Activated naive CD8-positive, alpha-beta T cell treated with anti-CD3 and anti-CD28 coated beads, Interleukin-2, amount 50 U/mL, for 16 hours (primary cell): ENCODE measurements around the gene ALDH1L1.

ENCODE experiments used
- DNase-seq: peaks from one replicate; pipeline ENCODE4 v3.0.0-alpha.2; 2020; ENCODE audit warnings: low read depth, low spot score

Gene ALDH1L1

DNA sequence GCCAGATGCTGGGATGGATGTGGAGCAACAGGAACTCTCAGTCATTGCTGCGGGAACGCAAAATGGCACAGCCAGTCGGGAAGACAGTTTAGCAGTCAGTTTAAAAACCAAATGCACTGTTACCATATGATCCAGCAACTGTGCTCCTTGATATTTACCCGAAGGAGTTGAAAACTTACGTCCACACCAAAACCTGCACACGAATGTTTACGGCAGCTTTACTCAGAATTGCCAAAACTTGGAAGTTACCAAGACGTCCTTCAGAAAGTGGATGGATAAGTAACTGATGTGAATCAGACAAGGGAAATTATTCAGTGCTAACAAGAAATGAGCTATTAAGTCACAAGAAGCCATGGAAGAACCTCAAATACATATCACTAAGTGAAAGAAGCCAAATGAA is 60.4 kb downstream of the ALDH1L1 start:
- DNase-seq: no peak

- no peak for DNase-seq
Measured at GRCh38 chr3:126119008-126119675, 61.2 kb downstream of the ALDH1L1 start.

DNA sequence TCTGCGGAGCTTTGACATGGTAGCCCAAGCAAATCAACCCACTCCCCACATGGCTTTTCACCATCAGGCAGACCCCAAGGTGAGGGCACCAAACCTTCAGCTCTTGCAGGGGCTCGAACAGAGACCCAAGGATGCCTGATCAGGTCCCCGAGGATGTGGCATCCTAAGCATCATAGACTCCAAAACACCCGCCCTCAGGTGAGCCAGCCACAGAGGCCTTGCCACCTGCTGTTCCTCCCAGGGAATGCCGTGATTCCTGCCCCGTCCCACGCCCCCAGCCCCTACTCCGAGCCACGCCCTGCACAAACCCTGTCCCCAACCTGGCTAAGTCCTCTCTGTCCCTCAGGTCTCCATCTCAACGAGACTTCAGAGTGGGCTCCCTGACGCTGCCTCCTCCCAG is 61.8 kb downstream of the ALDH1L1 start:
- no peak for DNase-seq

- no peak for DNase-seq
Measured at GRCh38 chr3:126117786-126118185, 62.6 kb downstream of the ALDH1L1 start.

DNA sequence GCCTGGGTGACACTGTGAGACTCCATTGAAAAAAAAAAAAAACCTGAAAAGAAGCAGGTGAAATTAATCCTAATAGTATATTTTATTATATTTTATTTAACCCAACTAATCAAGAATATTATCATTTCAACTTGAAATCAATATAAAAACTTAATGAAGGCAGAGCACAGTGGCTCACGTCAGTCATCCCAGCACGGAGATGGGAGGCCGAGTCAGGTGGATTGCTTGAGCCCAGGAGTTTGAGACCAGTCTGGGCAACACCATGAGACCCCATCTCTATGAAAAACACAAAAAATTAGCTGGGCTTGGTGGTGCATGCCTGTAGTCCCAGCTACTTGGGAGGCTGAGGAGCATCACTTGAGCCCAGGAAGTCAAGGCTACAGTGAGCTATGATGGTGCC is 63.2 kb downstream of the ALDH1L1 start:
- no peak for DNase-seq

GRCh38 chr3:126116526-126116925 is 63.9 kb downstream of the ALDH1L1 start:
- no peak for DNase-seq

DNA sequence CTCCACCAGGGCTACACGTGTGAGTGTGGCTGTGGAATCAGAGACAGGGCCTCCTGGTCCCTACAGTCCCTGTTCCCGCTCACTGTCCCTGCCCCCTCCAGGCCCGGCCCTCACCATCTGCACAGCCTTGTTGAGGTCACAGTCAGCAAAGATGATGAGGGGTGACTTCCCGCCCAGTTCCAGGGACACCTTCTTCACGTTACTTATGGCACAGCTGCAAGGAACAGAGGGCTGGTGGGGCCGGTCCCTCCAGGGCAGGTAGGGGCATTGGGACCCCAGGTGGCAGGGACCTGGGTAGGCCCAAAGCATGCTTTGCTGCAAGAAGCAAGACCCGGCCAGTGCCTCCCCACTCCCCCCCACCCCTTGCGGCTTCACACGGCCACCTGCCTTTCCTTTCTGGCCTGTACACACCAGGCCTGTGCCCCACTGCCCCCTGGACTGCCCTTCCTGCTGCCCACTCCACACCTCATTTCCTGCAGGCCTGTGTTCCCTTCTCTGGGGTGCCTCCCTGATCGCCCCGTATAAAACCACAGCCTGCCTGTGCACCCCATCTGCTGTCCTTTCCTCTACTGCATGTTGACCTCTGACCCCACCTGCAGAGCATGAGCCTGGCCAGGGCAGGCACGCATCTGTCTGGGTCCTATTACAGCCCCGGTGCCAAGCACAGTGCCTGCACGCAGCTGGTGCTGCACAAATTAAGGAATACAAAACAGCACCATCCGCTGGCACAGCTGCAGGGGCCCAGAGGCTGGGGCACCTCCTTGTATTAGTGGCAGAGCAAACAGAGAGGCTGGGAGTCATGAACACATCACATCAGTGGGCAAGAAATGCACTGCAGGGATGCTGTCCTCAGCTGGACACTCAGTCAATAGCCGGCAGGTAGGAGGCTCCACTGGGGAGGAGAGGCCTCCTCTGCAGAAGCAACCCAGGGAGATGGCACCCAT is 65.7 kb downstream of the ALDH1L1 start:
- DNase-seq: no peak

GRCh38 chr3:126113733-126114442 is 66.5 kb downstream of the ALDH1L1 start:
- no peak for DNase-seq

DNA sequence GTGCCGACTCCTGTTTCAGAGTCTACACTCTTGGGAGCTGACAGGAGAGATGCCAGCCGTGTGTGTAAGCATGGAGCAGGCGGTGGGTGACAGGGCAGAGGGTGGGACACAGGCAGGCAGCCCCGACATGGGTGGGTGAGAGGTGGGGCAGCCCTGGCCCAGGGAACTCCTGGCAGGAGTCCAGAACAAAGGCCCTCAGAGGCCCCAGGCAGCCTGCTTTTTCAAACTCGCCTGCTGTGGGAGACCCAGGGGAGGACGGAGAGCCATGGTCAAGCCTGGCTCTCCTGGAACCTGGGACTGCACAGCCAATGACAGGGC is 67.2 kb downstream of the ALDH1L1 start:
- no peak for DNase-seq

GRCh38 chr3:126112531-126113237 is 67.7 kb downstream of the ALDH1L1 start:
- no peak for DNase-seq

DNA sequence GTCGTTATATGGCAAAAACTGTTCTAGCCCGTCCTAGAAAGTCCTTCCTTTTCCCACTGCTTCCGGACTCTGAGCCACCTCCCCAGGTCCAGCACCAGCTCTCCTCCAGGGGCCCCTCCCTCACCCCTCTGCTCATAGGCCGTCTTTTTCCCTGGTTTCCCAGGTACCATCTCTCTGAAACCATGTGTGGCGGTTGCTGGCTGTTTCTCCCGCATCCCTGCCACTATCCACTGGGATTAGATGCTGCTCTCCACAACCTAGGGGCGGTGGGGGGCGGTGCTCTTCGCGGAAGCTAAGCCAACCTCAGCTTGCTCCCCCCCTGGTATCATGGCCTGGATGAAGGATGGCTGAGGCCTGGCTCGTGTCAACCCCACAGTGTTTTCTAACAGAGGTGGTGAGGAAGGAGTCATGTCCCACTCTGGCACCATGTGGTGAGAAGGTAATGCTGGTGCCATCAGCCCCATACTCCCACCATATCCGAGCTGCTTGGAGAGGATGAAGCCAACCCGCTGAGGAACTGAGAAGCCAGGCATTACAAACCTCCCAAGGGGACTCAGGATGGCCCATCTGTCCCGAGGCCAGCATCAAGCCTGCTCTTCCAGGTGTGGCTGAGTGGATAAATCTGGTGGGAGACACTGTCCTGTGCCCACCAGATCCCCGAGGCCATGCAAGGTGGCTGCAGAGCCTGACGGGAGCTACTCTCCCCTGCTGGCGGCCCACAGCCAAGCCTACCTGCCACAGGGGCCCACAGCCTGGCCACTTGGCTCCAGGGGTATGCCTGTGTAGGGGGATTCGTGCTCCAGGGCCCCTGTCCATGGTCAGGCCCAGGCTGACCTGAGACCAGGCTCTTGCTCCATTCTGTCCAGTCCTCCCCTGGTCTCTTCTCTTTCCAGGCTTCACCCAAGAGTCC is 68.6 kb downstream of the ALDH1L1 start:
- no peak for DNase-seq

DNA sequence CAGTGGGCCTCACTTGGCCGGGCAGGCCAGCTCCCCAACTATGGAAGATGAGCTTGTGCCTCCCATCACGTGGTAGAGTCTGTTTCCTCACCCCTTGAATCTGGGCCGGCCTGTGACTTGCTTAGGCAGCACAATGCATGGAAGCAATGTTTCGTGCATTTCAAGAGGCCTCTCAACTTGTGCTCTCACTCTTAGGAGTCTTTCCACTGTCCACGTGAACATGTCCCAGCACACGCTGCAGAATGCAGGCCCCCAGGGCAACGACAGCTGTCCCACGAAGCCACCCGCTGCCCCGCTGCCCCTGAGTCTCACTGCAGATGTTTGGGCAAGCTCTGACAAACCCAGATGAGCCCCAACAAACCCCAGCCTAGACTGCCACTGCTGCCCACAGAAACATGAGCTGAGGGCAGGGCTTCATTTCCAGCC is 69.2 kb downstream of the ALDH1L1 start:
- DNase-seq: no peak

- DNase-seq: no peak
Measured at GRCh38 chr3:126110431-126111125, 69.8 kb downstream of the ALDH1L1 start.

- DNase-seq: no peak
Measured at GRCh38 chr3:126109880-126110235, 70.5 kb downstream of the ALDH1L1 start.

DNA sequence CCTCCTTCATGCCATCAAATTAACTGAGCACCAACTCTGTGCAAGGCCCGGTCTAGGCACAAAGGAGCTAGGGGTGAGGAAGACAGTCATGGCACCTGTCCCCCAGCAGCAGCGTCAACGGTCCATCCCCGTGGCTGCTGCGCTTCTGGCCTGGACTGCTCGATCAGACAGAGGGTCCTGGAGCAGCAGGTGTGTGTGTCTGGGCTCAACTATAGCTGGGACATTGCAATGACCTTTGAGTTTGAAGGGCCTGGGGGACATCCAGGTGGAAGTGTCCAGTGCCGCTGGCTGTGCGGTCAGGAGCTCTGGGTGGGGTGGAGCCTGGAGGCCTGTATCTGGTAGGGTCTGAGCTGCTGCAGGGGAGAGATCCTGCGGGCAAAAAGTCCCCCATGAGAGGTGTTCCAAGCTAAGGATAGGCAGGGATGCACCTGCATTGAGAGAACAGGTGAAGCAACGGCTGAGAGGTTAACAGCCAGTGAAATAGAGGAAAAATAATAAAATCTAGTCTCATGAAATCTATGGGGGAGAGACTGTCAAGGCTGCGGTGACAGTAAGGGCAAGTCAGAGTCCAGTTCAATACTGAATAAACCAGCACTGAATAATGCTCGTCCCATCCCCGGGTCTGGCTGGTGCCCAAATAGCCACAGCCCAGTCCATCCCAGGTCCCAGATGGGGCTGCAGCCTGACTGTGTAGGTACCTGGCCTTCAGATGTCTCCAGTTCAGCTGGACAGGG is 71.1 kb downstream of the ALDH1L1 start:
- no peak for DNase-seq

DNA sequence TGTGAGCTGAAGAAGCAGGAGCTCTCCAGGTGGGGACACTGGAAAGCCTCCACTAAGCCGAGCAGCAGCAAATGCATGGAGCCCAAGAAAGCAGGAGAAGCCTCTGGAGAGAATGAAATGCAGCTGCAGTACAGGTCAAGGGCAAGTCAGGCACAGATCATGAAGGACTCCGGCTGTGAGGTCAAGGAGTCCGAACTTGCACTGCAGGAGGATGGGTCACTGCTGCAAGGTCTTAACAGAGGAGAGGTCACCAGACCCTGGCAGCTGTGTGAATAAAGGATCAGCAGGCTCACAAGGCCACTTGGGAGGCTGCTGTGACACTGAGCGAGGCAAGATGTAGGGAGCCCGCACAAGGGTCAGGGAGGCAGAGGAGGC is 71.7 kb downstream of the ALDH1L1 start:
- no peak for DNase-seq

- DNase-seq: no peak
Measured at GRCh38 chr3:126107957-126108675, 72.3 kb downstream of the ALDH1L1 start.

- DNase-seq: no peak
Measured at GRCh38 chr3:126107203-126107939, 73.0 kb downstream of the ALDH1L1 start.
